GM23338 (cell line): ENCODE measurements around the gene TCFL5. TPM values are rescaled to one million over a fixed set of nuclear protein-coding genes. Genes with fewer than 3 reads are reported as not detected.

Experiments
- ATAC-seq: fragments of 200-7000 bp; cut with Tn5 transposase; 3 replicates; pipeline ENCODE4 v1.9.1; 2020
- DNase-seq: peaks from one replicate; pipeline ENCODE4 v3.0.0-alpha.2; 2015; ENCODE audit warnings: low spot score
- H2AFZ ChIP-seq: fragments of 200-600 bp; sonication (generic); 2 replicates; pipeline ENCODE4 v1.8.0; 2016; ENCODE audit warnings: antibody characterized with exemption, mild to moderate bottlenecking, moderate library complexity
- H3F3A ChIP-seq: fragments of 200-600 bp; sonication (generic); replicated peaks from 2 replicates; pipeline ENCODE4 v1.8.0; 2017; ENCODE audit warnings: antibody characterized with exemption, mixed run types, low read depth
- H3K27ac ChIP-seq: fragments of 200-600 bp; sonication (generic); 2 replicates; pipeline ENCODE4 v1.6.1; 2016; ENCODE audit warnings: low read depth
- H3K27me3 ChIP-seq: fragments of 200-600 bp; sonication (generic); 2 replicates; pipeline ENCODE4 v1.8.0; 2016; ENCODE audit warnings: mild to moderate bottlenecking, mixed run types, moderate library complexity; ENCODE audit not compliant: insufficient read depth
- H3K36me3 ChIP-seq: fragments of 200-600 bp; sonication (generic); 2 replicates; pipeline ENCODE4 v1.8.0; 2016; ENCODE audit warnings: mild to moderate bottlenecking; ENCODE audit not compliant: insufficient read depth
- H3K4me1 ChIP-seq: fragments of 200-600 bp; sonication (generic); 2 replicates; pipeline ENCODE4 v1.8.0; 2016; ENCODE audit warnings: mild to moderate bottlenecking, moderate library complexity; ENCODE audit not compliant: insufficient read depth
- H3K4me2 ChIP-seq: fragments of 200-600 bp; sonication (generic); 2 replicates; pipeline ENCODE4 v1.7.1; 2017; ENCODE audit warnings: mixed run types
- H3K4me3 ChIP-seq: fragments of 200-600 bp; sonication (generic); 2 replicates; pipeline ENCODE4 v1.6.1; 2016; ENCODE audit warnings: mixed run types
- H3K79me2 ChIP-seq: fragments of 200-600 bp; sonication (generic); replicated peaks from 2 replicates; pipeline ENCODE4 v1.8.0; 2017; ENCODE audit warnings: mild to moderate bottlenecking; ENCODE audit not compliant: insufficient read depth
- H3K9me2 ChIP-seq: fragments of 200-600 bp; sonication (generic); 2 replicates; pipeline ENCODE4 v1.8.0; 2017; ENCODE audit not compliant: insufficient read depth
- H4K20me1 ChIP-seq: fragments of 200-600 bp; sonication (generic); replicated peaks from 2 replicates; pipeline ENCODE4 v1.8.0; 2017; ENCODE audit warnings: mild to moderate bottlenecking; ENCODE audit not compliant: insufficient read depth
- H3K27ac Mint-ChIP-seq: 2 replicates; pipeline ENCODE4 v1.8.0; 2020; ENCODE audit warnings: inconsistent platforms, mild to moderate bottlenecking, moderate library complexity, mixed read lengths
- H3K27me3 Mint-ChIP-seq: 3 replicates; pipeline ENCODE4 v1.8.0; 2022; ENCODE audit warnings: low read depth, mild to moderate bottlenecking, moderate library complexity, mixed read lengths, inconsistent platforms; ENCODE audit not compliant: insufficient read depth, poor library complexity
- H3K36me3 Mint-ChIP-seq: 3 replicates; pipeline ENCODE4 v1.8.0; 2021; ENCODE audit warnings: low read depth, mild to moderate bottlenecking, inconsistent platforms, moderate library complexity, mixed read lengths
- H3K4me1 Mint-ChIP-seq: 3 replicates; pipeline ENCODE4 v1.8.0; 2020; ENCODE audit warnings: mild to moderate bottlenecking, inconsistent platforms, mixed read lengths
- H3K4me3 Mint-ChIP-seq: 3 replicates; pipeline ENCODE4 v1.8.0; 2021; ENCODE audit warnings: moderate library complexity, mild to moderate bottlenecking, inconsistent platforms, mixed read lengths
- H3K9me3 Mint-ChIP-seq: 3 replicates; pipeline ENCODE4 v1.8.0; 2020; ENCODE audit warnings: moderate library complexity, mild to moderate bottlenecking, inconsistent platforms, mixed read lengths
- CREB1 ChIP-seq: fragments of 250-450 bp; sonication (Bioruptor Pico); IDR thresholded peaks from 2 replicates; pipeline ENCODE4 v1.5.0; 2020; ENCODE audit warnings: low read depth, mild to moderate bottlenecking, moderate library complexity
- EZH2 ChIP-seq: fragments of 200-600 bp; sonication (generic); IDR thresholded peaks from one replicate; pipeline ENCODE4 v1.8.0; 2017; ENCODE audit warnings: antibody characterized with exemption, mild to moderate bottlenecking, low read depth; ENCODE audit not compliant: unreplicated experiment
- EZH2phosphoT487 ChIP-seq: fragments of 200-600 bp; sonication (generic); IDR thresholded peaks from one replicate; pipeline ENCODE4 v1.8.1; 2018; ENCODE audit warnings: antibody characterized with exemption; ENCODE audit not compliant: unreplicated experiment
- JUNB ChIP-seq: IDR thresholded peaks from one replicate; pipeline ENCODE4 v1.6.1; 2016; ENCODE audit warnings: antibody characterized with exemption; ENCODE audit not compliant: unreplicated experiment
- NANOG ChIP-seq: IDR thresholded peaks from 2 replicates; pipeline ENCODE4 v1.6.1; 2016; ENCODE audit warnings: antibody characterized with exemption, borderline replicate concordance
- POLR2AphosphoS5 ChIP-seq: IDR thresholded peaks from 2 replicates; pipeline ENCODE4 v1.6.1; 2016; ENCODE audit warnings: antibody characterized with exemption, low read depth
- ZNF114 ChIP-seq: fragments of 250-450 bp; sonication (Bioruptor Pico); IDR thresholded peaks from 2 replicates; pipeline ENCODE4 v1.5.0; 2020; ENCODE audit warnings: mild to moderate bottlenecking, moderate library complexity
- ZNF331 ChIP-seq: fragments of 250-450 bp; sonication (Bioruptor Pico); IDR thresholded peaks from 2 replicates; pipeline ENCODE4 v1.5.0; 2020; ENCODE audit warnings: low read depth, mild to moderate bottlenecking, moderate library complexity
- polyA plus RNA-seq: library from polyadenylated mRNA; unstranded; fragments of >200 nt; fragmentation: Nextera tagmentation; extraction: Ambion mirVana; gene quantifications from 2 replicates; pipeline ENCODE4 v1.2.1, GENCODE V29; 2016
- total RNA-seq: library from RNA; depleted of rRNA; stranded (reverse); fragments of >200 nt; shearing (Covaris generic); gene quantifications from 2 replicates; pipeline ENCODE4 v1.2.3, GENCODE V29; 2014
- TF ChIP-seq, protein P1 (sequence below): IDR thresholded peaks from one replicate; pipeline ENCODE4 v1.6.1; 2018; ENCODE audit warnings: antibody characterized with exemption; ENCODE audit not compliant: unreplicated experiment
- TF ChIP-seq, protein P2 (sequence below): IDR thresholded peaks from 2 replicates; pipeline ENCODE4 v1.6.1; 2016; ENCODE audit warnings: antibody characterized with exemption

The TCFL5 gene
- total and polyA plus RNA-seq, 2 experiments from 2014 or later, result 5.8 to 19.3 TPM

DNA sequence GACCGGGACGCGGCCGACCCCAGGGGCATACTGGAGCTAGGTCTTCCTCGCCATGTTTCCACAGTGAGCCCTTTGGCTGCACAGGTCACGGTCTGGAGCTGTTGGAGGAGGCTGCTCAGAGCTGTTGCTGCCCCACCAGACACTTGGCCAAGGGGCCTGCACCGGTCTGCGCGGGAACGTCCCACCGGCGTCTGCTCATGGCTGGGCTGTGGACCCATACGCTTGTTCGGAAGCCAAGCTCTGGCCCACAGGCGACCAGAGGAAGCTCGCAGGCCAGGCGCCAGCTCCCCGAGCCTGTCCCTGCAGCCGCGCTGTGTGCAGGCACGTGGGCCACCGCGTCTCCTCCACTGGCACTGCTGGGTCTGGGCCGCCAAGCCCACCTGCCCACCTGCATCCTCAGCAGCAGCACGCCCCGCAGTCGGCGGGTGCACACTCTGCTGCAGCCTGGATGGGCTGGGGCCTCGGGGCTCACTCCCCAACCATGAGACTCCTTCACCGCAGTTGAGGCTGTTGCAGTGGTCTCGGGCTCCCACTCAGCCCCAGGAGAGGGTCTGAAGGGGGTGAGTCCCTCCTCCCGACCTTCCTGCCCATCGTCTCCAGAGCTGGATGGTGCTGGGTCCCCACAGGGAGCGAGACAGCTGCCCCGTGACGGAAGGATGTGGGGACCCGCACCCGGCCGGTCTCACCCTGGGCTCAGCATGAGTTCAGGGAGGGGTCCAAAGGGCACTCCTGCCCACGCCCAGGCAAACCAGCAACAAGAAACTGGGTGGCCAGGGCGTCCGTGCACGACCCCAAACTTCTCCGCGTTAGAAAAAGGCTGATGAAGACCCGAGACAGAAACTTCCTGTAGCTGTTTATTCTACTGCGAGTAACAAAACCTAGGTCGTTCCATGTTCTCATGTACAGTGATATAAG lies 15.5 kb upstream of the TCFL5 start (continued):
- TF ChIP-seq, protein P1, sequence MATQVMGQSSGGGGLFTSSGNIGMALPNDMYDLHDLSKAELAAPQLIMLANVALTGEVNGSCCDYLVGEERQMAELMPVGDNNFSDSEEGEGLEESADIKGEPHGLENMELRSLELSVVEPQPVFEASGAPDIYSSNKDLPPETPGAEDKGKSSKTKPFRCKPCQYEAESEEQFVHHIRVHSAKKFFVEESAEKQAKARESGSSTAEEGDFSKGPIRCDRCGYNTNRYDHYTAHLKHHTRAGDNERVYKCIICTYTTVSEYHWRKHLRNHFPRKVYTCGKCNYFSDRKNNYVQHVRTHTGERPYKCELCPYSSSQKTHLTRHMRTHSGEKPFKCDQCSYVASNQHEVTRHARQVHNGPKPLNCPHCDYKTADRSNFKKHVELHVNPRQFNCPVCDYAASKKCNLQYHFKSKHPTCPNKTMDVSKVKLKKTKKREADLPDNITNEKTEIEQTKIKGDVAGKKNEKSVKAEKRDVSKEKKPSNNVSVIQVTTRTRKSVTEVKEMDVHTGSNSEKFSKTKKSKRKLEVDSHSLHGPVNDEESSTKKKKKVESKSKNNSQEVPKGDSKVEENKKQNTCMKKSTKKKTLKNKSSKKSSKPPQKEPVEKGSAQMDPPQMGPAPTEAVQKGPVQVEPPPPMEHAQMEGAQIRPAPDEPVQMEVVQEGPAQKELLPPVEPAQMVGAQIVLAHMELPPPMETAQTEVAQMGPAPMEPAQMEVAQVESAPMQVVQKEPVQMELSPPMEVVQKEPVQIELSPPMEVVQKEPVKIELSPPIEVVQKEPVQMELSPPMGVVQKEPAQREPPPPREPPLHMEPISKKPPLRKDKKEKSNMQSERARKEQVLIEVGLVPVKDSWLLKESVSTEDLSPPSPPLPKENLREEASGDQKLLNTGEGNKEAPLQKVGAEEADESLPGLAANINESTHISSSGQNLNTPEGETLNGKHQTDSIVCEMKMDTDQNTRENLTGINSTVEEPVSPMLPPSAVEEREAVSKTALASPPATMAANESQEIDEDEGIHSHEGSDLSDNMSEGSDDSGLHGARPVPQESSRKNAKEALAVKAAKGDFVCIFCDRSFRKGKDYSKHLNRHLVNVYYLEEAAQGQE, result no peak
- TF ChIP-seq JUNB (no peak), EZH2phosphoT487 (no peak), EZH2 (no peak), ZNF331 (CRISPR knock-in tag) (no peak), ZNF114 (CRISPR knock-in tag) (no peak), CREB1 (no peak), NANOG (no peak), POLR2AphosphoS5 (no peak)
- TF ChIP-seq, protein P2, sequence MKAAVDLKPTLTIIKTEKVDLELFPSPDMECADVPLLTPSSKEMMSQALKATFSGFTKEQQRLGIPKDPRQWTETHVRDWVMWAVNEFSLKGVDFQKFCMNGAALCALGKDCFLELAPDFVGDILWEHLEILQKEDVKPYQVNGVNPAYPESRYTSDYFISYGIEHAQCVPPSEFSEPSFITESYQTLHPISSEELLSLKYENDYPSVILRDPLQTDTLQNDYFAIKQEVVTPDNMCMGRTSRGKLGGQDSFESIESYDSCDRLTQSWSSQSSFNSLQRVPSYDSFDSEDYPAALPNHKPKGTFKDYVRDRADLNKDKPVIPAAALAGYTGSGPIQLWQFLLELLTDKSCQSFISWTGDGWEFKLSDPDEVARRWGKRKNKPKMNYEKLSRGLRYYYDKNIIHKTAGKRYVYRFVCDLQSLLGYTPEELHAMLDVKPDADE, result no peak

DNA sequence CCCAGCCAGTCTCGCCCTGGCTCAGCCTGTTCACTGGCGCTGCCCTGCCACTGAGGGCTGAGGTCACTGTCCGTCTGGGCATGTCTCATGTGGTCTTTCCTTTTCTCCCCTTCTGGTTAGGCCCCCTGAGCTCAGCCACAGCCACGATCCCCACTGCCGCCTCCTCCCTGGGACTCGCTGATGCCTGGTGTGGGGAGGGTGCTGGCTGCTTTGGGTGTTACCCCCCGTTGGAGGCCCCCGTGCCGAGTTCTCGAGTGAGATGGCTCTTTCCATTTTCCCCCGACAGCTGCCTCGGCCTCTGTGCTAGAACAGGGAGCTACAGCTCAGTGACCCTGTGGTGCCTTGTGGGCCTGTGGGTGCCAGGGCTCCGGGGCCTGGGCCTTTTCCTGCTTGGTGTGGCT lies 14.9 kb upstream of the TCFL5 start:
- peaks cover 6% of the 10 kb centered on the region for H3K36me3 Mint-ChIP-seq
- Histone ChIP-seq H3K4me1 (peaks cover 21% of the 10 kb centered on the region; the same call in 1 of the 2 replicates), H3K36me3 (no peaks in the 10 kb centered on the region), H2AFZ (no peak overlapping the region), H4K20me1 (no peaks in the 10 kb centered on the region), H3K27me3 (no peaks in the 10 kb centered on the region), H3K4me3 (no peak overlapping the region), H3K4me2 (no peak overlapping the region), H3K9me2 (no peaks in the 10 kb centered on the region), H3K79me2 (no peaks in the 10 kb centered on the region), H3K27ac (no peak overlapping the region), H3F3A (peaks cover 31% of the 10 kb centered on the region)
- TF ChIP-seq JUNB (no peak), ZNF114 (CRISPR knock-in tag) (no peak)
- peaks cover 35% of the 10 kb centered on the region for H3K27me3 Mint-ChIP-seq
- H3K4me1 Mint-ChIP-seq, result peaks cover 31% of the 10 kb centered on the region
- no peak overlapping the region for H3K27ac Mint-ChIP-seq
- no peak for DNase-seq
- peaks cover 5% of the 10 kb centered on the region for H3K9me3 Mint-ChIP-seq
- ATAC-seq, result no peak
- H3K4me3 Mint-ChIP-seq, result no peak overlapping the region
